Testis (tissue), 3 donors: ENCODE results near the gene NAP1L4. TPM values are rescaled to one million over a fixed set of nuclear protein-coding genes. Genes with fewer than 3 reads are reported as not detected.

ENCODE experiments used
- DNase-seq: peaks from one replicate; pipeline ENCODE4 v3.0.0-alpha.2; 2019
- H3K27ac ChIP-seq, 2 donors: fragments of 200-600 bp; sonication (generic); one replicate each; pipeline ENCODE4 v1.5.1; 2019
- H3K27me3 ChIP-seq: fragments of 200-600 bp; sonication (generic); one replicate; pipeline ENCODE4 v1.5.1; 2019
- H3K36me3 ChIP-seq: fragments of 200-600 bp; sonication (generic); one replicate; pipeline ENCODE4 v1.5.1; 2017; ENCODE audit warnings: low read depth; ENCODE audit errors: missing control alignments
- H3K4me1 ChIP-seq: fragments of 200-600 bp; sonication (generic); one replicate; pipeline ENCODE4 v1.5.1; 2019
- H3K4me3 ChIP-seq, 2 donors: fragments of 200-600 bp; sonication (generic); one replicate each; pipeline ENCODE4 v1.5.1; 2017 to 2019
- H3K9me3 ChIP-seq: fragments of 200-600 bp; sonication (generic); one replicate; pipeline ENCODE4 v1.5.1; 2017
- POLR2A ChIP-seq: fragments of 450-650 bp; IDR thresholded peaks from one replicate; pipeline ENCODE4 v1.6.1; 2017; ENCODE audit warnings: antibody characterized with exemption, mild to moderate bottlenecking, moderate library complexity
- WGBS, 2 donors: methylation state at CpG; one replicate each; pipeline ENCODE4 v1.1.5; 2018; 5-methylcytosine and 5-hydroxymethylcytosine counted together
- intact Hi-C: fragments of 100-400 bp; cut with DNase I; formaldehyde crosslinking; loops from one replicate; pipeline ENCODE4 v1.15.1; 2023; ENCODE audit warnings: low total_unique reads
- polyA plus RNA-seq: library from polyadenylated mRNA; stranded (reverse); fragments of 350-450 nt; fragmentation: Illumina TruSeq; extraction: RNeasy Lipid Tissue Mini Kit (QIAGEN cat#74804); gene quantifications from one replicate; pipeline ENCODE4 v1.2.3, GENCODE V29; 2014; ENCODE audit warnings: low read depth, low replicate concordance; ENCODE audit not compliant: insufficient read depth
- total RNA-seq, 2 donors: library from RNA; depleted of rRNA; stranded (reverse); fragments of >200 nt; gene quantifications; one replicate each; pipeline ENCODE4 v1.2.3, GENCODE V29; 2016
- TF ChIP-seq, protein P1 (sequence below), 3 experiments: fragments of 450-650 bp in 2 of 3; fragments of 200-600 bp in 1 of 3; sonication (generic) in 1 of 3; IDR thresholded peaks; one replicate each; pipeline ENCODE4 v1.5.1; 2016 to 2019; ENCODE audit warnings: antibody characterized with exemption in 3 of 3, mild to moderate bottlenecking in 2 of 3, moderate library complexity in 1 of 3

Gene NAP1L4
- total and polyA plus RNA-seq, 3 donors from 2014 or later, result 165 to 208 (median 206) TPM

DNA sequence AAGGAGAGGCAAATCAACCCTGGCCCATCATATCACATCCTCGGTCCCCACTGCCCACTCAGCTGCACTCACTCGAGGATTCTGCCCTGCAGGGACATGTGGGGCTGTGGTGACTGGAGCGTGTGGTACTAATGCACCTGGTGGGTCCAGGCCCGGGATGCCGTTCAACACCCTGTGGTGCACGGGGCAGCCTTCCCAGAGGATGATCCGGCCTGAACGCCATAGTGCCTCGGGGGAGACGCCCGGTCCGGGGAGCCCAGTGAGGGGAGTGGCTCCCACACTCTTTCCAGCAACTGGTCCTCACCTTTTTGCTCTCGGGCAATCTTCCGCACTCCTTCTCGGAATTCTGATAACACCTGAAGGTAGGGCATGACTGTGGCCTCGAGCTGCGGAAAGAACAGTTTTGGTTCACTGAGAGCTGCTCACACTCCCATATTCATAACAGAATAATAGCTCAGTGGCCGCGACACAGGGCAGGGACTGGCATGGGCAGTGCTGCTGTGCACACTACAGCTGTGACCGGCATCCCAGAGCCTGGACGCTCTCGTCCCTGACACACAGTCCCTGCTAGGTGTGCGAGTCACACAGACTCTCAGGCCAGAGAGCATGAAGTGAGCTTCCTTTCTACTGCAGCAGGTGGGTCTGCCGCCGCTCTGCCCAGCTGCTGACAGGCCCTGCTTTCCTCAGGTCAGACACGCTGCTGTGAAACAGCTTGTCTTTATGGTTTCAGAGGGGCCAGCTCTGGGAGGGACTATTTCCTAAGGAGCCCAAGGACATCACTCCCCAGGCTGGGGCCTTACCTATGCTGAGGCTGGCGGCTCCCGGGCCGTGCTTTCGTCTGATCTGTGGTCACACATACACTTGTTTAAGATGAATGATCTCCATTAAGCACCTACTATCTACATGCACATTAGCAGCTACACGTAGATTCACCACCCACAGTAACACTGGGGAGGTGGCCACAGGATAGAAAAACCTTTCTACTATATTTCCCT, 20.1 kb upstream of the NAP1L4 start:
- 88 to 89% methylated on average over 22 to 31 of the region's 31 CpGs for WGBS, 2 donors

DNA sequence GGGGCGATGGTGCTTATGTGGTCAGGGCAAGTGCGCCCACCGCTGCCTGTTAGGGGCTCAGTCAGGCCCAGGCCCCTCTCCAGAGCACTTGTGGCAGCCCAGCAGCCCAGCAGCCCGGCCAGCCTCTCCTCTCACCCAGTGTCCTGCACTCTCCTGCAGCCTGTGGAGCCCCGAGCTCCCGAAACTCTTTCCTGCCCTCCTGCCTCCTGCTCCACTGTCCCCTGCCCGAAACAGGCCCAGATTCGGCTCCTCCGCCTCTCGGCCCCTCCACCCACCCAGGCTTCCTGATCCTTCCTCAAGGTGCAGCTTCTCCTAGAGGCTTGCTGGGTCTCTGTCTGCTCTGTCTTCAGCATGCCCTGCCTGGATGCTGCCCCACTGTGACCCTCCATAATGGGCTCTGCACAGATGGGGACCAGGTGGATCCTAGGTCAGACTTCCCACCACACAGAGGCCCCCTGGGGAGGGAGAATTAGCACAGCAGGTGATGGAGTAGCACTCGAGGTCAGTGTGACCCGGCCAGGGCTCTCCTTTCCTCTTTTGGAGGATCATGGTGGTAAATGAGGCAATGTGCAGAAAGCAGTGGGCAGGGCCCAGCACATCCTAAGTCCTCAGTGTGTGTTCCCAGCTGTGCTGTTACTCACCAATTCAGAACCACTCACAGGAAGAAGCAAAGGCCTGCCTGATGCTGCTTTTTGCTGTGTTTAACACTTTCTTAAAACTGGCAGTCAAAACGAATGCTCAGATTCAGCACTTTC, 18.6 kb upstream of the NAP1L4 start:
- Histone ChIP-seq H3K27me3 (no peaks in the 10 kb centered on the region), H3K27ac (no peak overlapping the region), H3K9me3 (no peaks in the 10 kb centered on the region), H3K4me3 (no peak overlapping the region), H3K36me3 (no peaks in the 10 kb centered on the region), H3K4me1 (no peaks in the 10 kb centered on the region)
- DNase-seq, result no peak
- TF ChIP-seq, protein P1, sequence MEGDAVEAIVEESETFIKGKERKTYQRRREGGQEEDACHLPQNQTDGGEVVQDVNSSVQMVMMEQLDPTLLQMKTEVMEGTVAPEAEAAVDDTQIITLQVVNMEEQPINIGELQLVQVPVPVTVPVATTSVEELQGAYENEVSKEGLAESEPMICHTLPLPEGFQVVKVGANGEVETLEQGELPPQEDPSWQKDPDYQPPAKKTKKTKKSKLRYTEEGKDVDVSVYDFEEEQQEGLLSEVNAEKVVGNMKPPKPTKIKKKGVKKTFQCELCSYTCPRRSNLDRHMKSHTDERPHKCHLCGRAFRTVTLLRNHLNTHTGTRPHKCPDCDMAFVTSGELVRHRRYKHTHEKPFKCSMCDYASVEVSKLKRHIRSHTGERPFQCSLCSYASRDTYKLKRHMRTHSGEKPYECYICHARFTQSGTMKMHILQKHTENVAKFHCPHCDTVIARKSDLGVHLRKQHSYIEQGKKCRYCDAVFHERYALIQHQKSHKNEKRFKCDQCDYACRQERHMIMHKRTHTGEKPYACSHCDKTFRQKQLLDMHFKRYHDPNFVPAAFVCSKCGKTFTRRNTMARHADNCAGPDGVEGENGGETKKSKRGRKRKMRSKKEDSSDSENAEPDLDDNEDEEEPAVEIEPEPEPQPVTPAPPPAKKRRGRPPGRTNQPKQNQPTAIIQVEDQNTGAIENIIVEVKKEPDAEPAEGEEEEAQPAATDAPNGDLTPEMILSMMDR (IDR thresholded peaks at IDR 0.05), result no peak
- no peak for TF ChIP-seq POLR2A
- intact Hi-C loops, result no loop called here
- 78 to 90% methylated on average over 8 to 10 of the region's 13 CpGs for WGBS, 2 donors

More for the DNA sequence above, 20.1 kb upstream of the NAP1L4 start:
- intact Hi-C loops, result no loop called here
- H3K4me1 ChIP-seq, result no peaks in the 10 kb centered on the region
- TF ChIP-seq, protein P1 (IDR thresholded peaks at IDR 0.05), result no peak
- TF ChIP-seq POLR2A, result no peak
- no peaks in the 10 kb centered on the region for H3K9me3 ChIP-seq
- DNase-seq, result no peak
- no peaks in the 10 kb centered on the region for H3K36me3 ChIP-seq
- no peak overlapping the region for H3K4me3 ChIP-seq
- H3K27me3 ChIP-seq, result no peaks in the 10 kb centered on the region
- no peak overlapping the region for H3K27ac ChIP-seq

DNA sequence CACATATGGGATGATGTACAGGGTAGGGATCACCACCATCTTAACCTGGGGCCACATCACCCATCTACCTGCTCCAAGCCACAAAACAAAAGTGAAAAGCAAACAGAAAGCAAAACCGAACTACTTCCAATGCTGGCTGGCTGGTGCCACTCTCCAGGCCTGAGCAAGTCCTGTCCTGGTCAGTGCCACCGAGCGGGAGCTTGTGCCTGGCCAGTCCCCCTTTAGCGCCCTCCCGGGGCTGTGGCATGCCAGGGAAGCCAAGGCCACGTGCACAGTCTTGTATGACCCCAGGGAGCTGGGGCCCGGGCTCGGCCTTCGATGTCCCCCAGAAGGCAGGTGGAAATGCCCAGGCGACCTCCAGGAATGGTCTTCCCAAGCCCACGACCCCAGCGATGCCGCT, 17.9 kb upstream of the NAP1L4 start:
- intact Hi-C loops, result no loop called here

DNA sequence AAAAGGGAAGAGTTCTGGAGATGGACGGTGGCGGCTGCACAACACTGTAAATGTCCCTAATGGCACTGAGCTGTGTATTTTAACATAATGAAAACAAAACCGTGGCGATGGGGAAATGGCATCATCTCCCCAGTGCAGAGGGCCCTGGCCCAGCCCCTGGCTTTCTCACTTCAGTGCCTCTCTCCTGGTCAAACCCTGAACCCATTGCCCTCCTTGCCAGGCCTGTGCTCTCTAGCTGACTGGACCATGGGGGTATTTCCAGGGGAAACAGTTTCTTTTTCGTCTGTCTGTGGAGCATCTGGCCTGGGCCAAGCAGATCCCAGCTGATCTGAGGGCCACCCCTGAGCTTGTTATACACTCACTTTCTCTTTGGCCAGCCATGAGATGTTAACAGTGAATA, 17.4 kb upstream of the NAP1L4 start:
- no peak overlapping the region for H3K27ac ChIP-seq
- 79 to 80% methylated on average over 5 of the region's 5 CpGs for WGBS, 2 donors
- no peaks in the 10 kb centered on the region for H3K9me3 ChIP-seq
- H3K4me3 ChIP-seq, result no peak overlapping the region
- intact Hi-C loops, result no loop called here
- H3K27me3 ChIP-seq, result no peaks in the 10 kb centered on the region
- DNase-seq, result no peak
- TF ChIP-seq, protein P1 (IDR thresholded peaks at IDR 0.05), result no peak
- no peak for TF ChIP-seq POLR2A
- no peaks in the 10 kb centered on the region for H3K4me1 ChIP-seq
- H3K36me3 ChIP-seq, result no peaks in the 10 kb centered on the region

More for the DNA sequence above, 17.9 kb upstream of the NAP1L4 start:
- TF ChIP-seq POLR2A, result no peak
- TF ChIP-seq, protein P1 (IDR thresholded peaks at IDR 0.05), result no peak
- DNase-seq, result no peak
- Histone ChIP-seq H3K36me3 (no peaks in the 10 kb centered on the region), H3K4me1 (no peaks in the 10 kb centered on the region), H3K27ac (no peak overlapping the region), H3K9me3 (no peaks in the 10 kb centered on the region), H3K4me3 (no peak overlapping the region), H3K27me3 (no peaks in the 10 kb centered on the region)
- 91 to 100% methylated on average over 3 to 13 of the region's 13 CpGs for WGBS, 2 donors
